EH (cell line): ENCODE measurements around the gene TEAD3.

Experiments
- DNase-seq: peaks from one replicate; pipeline ENCODE4 v3.0.0-alpha.2; 2015; ENCODE audit warnings: low read depth

TEAD3 gene

GRCh38 chr6:35492258-35492973, 4.5 kb downstream of the TEAD3 start:
- no peak for DNase-seq

GRCh38 chr6:35491558-35492257, 5.2 kb downstream of the TEAD3 start:
- DNase-seq, result no peak

GRCh38 chr6:35490821-35491557, 5.9 kb downstream of the TEAD3 start:
- no peak for DNase-seq

- DNase-seq, result peak; percentile 93
Measured at GRCh38 chr6:35489995-35490791, 6.7 kb downstream of the TEAD3 start.

GRCh38 chr6:35489066-35489465, 7.8 kb downstream of the TEAD3 start:
- no peak for DNase-seq

DNA sequence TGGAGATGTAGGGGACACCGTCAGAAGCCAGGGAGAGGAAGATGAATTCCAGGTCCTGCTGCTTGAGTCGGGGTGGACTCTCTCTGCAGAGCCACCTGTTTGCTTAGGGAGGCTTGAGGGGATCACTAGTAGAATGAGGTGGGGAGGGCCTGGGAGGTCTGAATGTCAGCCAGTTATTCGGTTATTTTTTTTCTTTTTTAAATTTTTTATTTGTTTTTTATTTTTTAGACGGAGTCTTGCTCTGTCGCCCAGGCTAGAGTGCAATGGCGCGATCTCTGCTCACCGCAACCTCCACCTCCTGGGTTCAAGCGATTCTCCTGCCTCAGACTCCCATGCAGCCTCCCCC, 8.4 kb downstream of the TEAD3 start:
- no peak for DNase-seq

GRCh38 chr6:35487658-35488516, 9.0 kb downstream of the TEAD3 start:
- DNase-seq, result peak; percentile 78

DNA sequence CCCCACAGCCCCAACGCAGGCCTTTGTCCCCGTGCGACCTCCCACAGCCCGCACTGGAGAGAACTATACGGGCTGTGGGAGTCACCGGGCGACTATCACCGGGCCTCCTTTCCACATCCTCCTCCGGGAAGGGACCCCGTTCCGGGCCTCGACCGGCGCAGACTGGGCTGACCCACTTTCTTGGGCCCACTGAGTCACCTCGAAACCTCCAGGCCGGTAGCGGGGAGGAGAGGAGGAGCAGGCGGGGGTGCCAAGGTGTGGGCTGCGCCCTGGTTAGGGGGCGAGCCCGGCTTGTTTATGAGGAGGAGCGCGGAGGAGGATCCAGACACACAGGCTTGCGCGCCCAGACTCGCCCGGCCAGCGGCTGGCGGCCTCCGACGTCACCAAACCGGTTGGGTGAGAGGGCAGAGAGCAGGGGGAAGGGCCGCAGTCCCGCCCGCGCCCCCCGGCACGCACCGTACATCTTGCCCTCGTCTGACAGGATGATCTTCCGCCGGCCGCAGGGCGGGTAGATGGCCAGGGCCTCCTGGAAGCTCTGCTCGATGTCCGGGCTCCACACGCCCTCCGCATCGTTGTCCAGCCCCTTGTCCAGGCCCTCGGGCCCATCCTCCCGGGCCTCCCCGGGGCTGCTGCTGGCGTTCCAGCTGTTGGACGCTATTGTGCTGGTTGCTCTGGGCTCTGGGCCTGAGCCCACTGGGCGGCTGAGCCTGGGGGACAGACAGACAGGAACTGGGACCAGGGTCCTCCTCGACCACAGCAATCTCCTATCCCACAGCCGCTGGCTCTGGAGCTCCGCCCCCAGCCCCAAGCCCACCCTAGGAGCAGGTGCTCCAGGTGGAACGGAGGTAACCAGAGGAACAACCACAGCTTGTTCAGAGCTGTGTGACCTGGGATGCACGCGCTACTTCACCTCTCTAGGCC, 10.6 kb downstream of the TEAD3 start:
- DNase-seq, result no peak

DNA sequence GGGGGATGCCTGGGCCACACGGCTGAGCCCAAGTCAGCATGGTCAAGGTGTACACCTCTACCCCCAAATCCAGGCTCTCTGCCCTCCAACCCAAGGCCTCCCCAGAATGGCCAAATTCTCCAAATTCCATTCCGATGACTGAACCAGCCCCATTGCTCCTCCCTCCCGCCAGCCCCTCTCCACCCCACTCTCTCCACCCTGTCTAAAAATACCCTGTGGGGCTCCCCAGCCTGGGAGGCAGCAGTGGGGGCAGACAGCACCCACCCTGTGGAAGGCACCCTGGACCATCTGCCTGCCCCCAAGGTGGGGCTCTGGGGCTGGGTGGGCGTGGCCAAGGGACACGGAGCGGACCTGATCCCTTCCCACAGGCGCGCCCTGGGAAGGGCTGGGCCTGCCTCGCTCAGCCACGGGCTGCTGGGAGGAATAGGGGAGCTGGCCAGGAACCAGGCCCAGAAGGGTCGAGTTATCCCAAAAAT, 11.4 kb downstream of the TEAD3 start:
- peak; percentile 94 for DNase-seq

DNA sequence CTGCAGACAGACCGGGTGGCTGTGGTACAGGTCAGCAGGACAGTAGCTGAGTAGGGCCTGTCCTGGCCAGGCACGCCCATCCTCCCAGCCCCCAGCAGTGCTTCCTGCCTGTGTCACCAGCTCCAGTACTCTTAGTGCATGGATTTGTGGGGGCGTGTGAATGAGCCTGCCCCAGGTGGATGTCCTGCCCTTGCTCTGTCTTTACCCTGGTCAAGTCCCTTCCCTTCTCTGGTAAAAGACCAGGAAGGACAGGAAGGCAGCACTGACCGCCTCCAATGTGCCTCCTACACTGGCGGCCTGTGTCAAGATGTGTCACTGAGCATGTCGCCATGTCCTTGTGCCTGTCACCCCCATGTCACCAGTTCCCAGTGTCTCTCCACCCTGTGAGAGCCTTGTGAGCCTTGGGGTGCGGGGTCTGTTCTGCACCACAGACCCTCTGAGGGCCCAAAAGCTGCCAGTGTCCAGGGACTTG, 11.9 kb downstream of the TEAD3 start:
- DNase-seq, result peak; percentile 77

DNA sequence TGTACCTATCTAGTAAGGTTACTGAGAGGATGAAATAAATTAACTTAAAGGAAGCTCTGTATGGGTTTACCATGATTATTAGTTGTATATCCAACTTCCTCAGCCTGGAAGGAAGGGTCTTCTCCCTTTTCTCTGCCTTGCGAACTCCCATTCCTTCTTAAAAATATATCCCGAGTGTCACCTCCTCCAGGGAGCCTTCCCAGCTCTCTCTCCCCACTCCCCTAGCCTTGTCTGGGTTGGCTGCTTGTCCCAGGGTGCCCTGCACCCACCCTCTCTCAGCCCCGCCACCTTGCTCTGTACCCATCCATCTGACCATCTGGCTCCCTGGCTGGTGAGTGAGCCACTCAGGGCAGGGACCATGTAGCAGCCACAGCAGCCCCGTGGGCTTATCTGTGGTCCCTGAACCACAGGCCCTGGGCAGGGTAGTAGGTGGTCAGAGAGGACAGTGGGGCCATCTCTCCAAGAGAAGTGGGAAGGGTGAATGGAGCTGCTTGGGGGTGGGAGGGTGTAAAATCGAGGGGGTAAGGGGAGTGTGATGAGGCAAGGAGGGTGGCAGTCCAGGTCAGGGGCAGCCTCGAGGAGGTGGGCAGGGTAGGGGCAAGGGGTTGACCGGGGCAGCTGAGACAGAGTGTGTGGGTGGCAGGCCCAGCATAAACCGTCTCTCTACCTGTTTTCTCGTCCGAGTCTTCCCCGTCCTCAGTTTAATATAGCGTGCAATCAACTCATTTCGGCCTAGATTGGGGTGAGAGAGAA, 12.8 kb downstream of the TEAD3 start:
- no peak for DNase-seq

- DNase-seq, result no peak
Measured at GRCh38 chr6:35483490-35483889, 13.4 kb downstream of the TEAD3 start.

DNA sequence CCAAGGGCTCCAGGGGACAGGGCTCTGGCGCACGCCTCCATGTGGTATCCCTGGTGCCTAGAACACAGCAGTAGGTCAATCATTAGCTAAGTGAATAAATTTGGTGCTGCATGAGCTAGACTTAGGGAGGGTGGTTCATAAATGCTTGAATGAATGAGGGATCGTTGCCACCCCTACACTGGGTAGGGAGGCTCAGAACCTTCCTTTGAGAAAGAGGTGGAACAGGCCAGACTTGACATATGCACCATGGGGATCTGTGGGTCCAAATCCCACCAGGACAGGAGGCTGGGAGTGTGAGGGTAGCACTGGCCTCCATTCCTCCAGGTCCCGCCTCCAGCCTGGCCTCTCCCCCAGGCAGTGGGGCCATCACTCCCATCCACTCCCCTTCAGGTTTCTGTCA, 13.8 kb downstream of the TEAD3 start:
- DNase-seq, result no peak

GRCh38 chr6:35481226-35481625, 15.7 kb downstream of the TEAD3 start:
- no peak for DNase-seq

- DNase-seq, result no peak
Measured at GRCh38 chr6:35480176-35480575, 16.7 kb downstream of the TEAD3 start.

DNA sequence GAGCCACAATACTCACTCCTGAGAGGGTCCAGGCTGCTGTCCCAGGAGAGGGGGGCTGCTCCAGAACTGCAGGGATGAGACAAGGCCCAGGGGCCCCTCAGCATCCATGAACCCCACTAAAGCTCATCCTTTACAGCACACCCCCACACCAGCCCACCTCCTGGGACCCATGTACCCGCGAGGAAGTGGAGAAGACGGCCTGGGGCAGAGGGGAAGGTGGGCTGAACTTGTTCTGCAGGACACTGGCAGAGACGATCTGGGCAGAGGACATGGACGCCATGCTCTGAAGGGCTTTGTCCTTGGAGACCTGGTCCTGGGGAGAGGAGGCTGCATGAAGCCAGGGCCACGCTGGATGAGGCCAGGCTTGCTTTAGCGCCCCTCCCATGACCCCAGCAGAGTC, 18.6 kb downstream of the TEAD3 start:
- DNase-seq, result no peak

- no peak for DNase-seq
Measured at GRCh38 chr6:35477551-35478179, 19.2 kb downstream of the TEAD3 start.

- DNase-seq, result no peak
Measured at GRCh38 chr6:35477028-35477427, 19.9 kb downstream of the TEAD3 start.

DNA sequence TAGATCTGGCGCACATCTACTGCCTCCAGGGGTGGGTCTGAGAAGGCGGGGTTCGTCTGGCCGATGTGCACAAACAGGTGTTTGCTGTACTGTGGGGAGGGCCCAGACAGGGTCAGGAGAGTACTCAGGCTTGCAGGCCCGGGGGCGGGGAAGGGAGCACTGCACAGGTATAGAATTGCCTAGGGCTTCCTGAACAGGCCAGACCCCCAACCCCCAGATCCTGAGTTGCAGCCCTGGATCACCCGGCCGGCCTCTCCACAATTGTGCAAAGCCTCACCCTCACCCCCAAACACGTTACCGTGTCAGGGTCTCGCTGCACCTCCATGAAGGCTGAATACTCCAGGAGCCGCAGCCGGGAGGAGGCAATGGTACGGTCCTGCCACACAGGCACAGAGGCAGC, 20.9 kb downstream of the TEAD3 start:
- DNase-seq, result no peak
